Measurements from ENCODE around the gene C11orf21. TPM values are rescaled to one million over a fixed set of nuclear protein-coding genes. Genes with fewer than 3 reads are reported as not detected.

Gene C11orf21
- total RNA-seq, 1 experiment from 2014 or later, result 0.09 TPM

GRCh38 chr11:2297623-2298030, 4.1 kb downstream of the C11orf21 start:
- Histone ChIP-seq H3K36me3 (ENCODE audit: control insufficient read depth, insufficient read depth, low read length) (no peaks in the 10 kb centered on the region), H3K27me3 (replicated peaks; ENCODE audit: control insufficient read depth, insufficient read depth, low read length) (no peaks in the 10 kb centered on the region), H3K4me3 (ENCODE audit: low read depth, low read length) (no peak overlapping the region), H3K9me3 (no peaks in the 10 kb centered on the region), H3K4me1 (peaks cover 23% of the 10 kb centered on the region)
- CTCF ChIA-PET, result interaction anchor here (1.1 to 2.7 kb wide), 4 partner anchors 94 to 112 kb away, joined by 4 to 46 read pairs (median 13); no protein-coding TSS in a partner anchor
- intact Hi-C loops (cut with micrococcal nuclease; ENCODE audit: unreplicated experiment), result loop anchor here (2.0 to 5.0 kb wide), 2 partner anchors 80 to 111 kb away; no protein-coding TSS in a partner anchor
- Mint-ChIP-seq H3K27ac (ENCODE audit: unreplicated experiment) (no peak overlapping the region), H3K9me3 (ENCODE audit: unreplicated experiment) (no peaks in the 10 kb centered on the region), H3K4me3 (ENCODE audit: unreplicated experiment) (no peak overlapping the region), H3K27me3 (ENCODE audit: insufficient read depth, unreplicated experiment) (no peaks in the 10 kb centered on the region), H3K4me1 (ENCODE audit: low read depth, unreplicated experiment) (peaks cover 7% of the 10 kb centered on the region), H3K36me3 (ENCODE audit: insufficient read depth, unreplicated experiment) (no peaks in the 10 kb centered on the region)
- POLR2A ChIA-PET, result no interaction called here
- TF ChIP-seq CTCF (IDR thresholded peaks at IDR 0.05; ENCODE audit: insufficient read depth in 1 of 2, low read depth in 1 of 2, low read length in 1 of 2, severe bottlenecking in 1 of 2, unreplicated experiment in 1 of 2), result no peak
- DNase-seq, result no peak
- no TSS peak for BruUV-seq (replicated peaks)

- DNase-seq, result peak in 1 of 2 experiments; percentile 28
- no peak for TF ChIP-seq CTCF (IDR thresholded peaks at IDR 0.05; ENCODE audit: insufficient read depth in 1 of 2, low read depth in 1 of 2, low read length in 1 of 2, severe bottlenecking in 1 of 2, unreplicated experiment in 1 of 2)
- Mint-ChIP-seq H3K36me3 (ENCODE audit: insufficient read depth, unreplicated experiment) (no peaks in the 10 kb centered on the region), H3K27ac (ENCODE audit: unreplicated experiment) (no peak overlapping the region), H3K4me1 (ENCODE audit: low read depth, unreplicated experiment) (peaks cover 7% of the 10 kb centered on the region), H3K4me3 (ENCODE audit: unreplicated experiment) (no peak overlapping the region), H3K9me3 (ENCODE audit: unreplicated experiment) (no peaks in the 10 kb centered on the region), H3K27me3 (ENCODE audit: insufficient read depth, unreplicated experiment) (no peaks in the 10 kb centered on the region)
- H3K4me3 ChIP-seq (ENCODE audit: low read depth, low read length), result no peak overlapping the region
- ChIA-PET CTCF (interaction anchor here (1.1 to 2.7 kb wide), 3 partner anchors 94 to 111 kb away, joined by 4 to 46 read pairs (median 21); no protein-coding TSS in a partner anchor), POLR2A (no interaction called here)
- intact Hi-C loops (cut with micrococcal nuclease; ENCODE audit: unreplicated experiment), result loop anchor here (5.0 kb wide), 1 partner anchor 80 kb away; no protein-coding TSS in a partner anchor
- H3K36me3 ChIP-seq (ENCODE audit: control insufficient read depth, insufficient read depth, low read length), result no peaks in the 10 kb centered on the region
- H3K4me1 ChIP-seq, result peaks cover 17% of the 10 kb centered on the region
- no peaks in the 10 kb centered on the region for H3K9me3 ChIP-seq
- no peaks in the 10 kb centered on the region for H3K27me3 ChIP-seq (replicated peaks; ENCODE audit: control insufficient read depth, insufficient read depth, low read length)
- no TSS peak for BruUV-seq (replicated peaks)
Observed at GRCh38 chr11:2296913-2297622, 4.7 kb downstream of the C11orf21 start.

- BruUV-seq (replicated peaks), result no TSS peak
- Histone ChIP-seq H3K36me3 (ENCODE audit: control insufficient read depth, insufficient read depth, low read length) (no peaks in the 10 kb centered on the region), H3K27me3 (replicated peaks; ENCODE audit: control insufficient read depth, insufficient read depth, low read length) (no peaks in the 10 kb centered on the region), H3K4me3 (ENCODE audit: low read depth, low read length) (no peak overlapping the region), H3K4me1 (peaks cover 10% of the 10 kb centered on the region), H3K9me3 (no peaks in the 10 kb centered on the region)
- Mint-ChIP-seq H3K27me3 (ENCODE audit: insufficient read depth, unreplicated experiment) (no peaks in the 10 kb centered on the region), H3K4me3 (ENCODE audit: unreplicated experiment) (no peak overlapping the region), H3K27ac (ENCODE audit: unreplicated experiment) (no peak overlapping the region), H3K36me3 (ENCODE audit: insufficient read depth, unreplicated experiment) (no peaks in the 10 kb centered on the region), H3K4me1 (ENCODE audit: low read depth, unreplicated experiment) (peaks cover 7% of the 10 kb centered on the region), H3K9me3 (ENCODE audit: unreplicated experiment) (no peaks in the 10 kb centered on the region)
- ChIA-PET POLR2A (no interaction called here), CTCF (no interaction called here)
- no peak for TF ChIP-seq CTCF (IDR thresholded peaks at IDR 0.05; ENCODE audit: insufficient read depth in 1 of 2, low read depth in 1 of 2, low read length in 1 of 2, severe bottlenecking in 1 of 2, unreplicated experiment in 1 of 2)
- intact Hi-C loops (cut with micrococcal nuclease; ENCODE audit: unreplicated experiment), result loop anchor here (5.0 kb wide), 1 partner anchor 79 kb away; no protein-coding TSS in a partner anchor
- DNase-seq, result peak in 1 of 2 experiments; percentile 27
Observed at GRCh38 chr11:2295971-2296912, 5.5 kb downstream of the C11orf21 start.

Measured in Caco-2 (cell line).